CD14-positive monocyte (primary cell): Measurements from ENCODE around the gene SUCLG2. TPM values are rescaled to one million over a fixed set of nuclear protein-coding genes. Genes with fewer than 3 reads are reported as not detected.

Source experiments
- DNase-seq, 3 donors: peaks; one replicate each; pipeline ENCODE4 v3.0.0-alpha.2; 2011 to 2022
- H2AFZ ChIP-seq: 2 replicates; pipeline ENCODE4 v1.6.0; 2012; ENCODE audit warnings: mild to moderate bottlenecking, low read depth, low read length, inconsistent platforms; ENCODE audit not compliant: insufficient read depth, poor library complexity, severe bottlenecking
- H3K27ac ChIP-seq, 2 donors: 1 replicate in 1 of 2; 2 replicates in 1 of 2; pipeline ENCODE4 v1.5.1; 2012 to 2013; ENCODE audit warnings: low read length in 2 of 2, control low read depth in 1 of 2, inconsistent platforms in 1 of 2, low read depth in 1 of 2, mild to moderate bottlenecking in 1 of 2
- H3K27me3 ChIP-seq, 2 donors: one replicate each; pipeline versions ENCODE4 v1.6.0 to v1.6.1; 2011 to 2013; ENCODE audit warnings: low read length in 2 of 2; ENCODE audit not compliant: control insufficient read depth in 2 of 2, insufficient read depth in 2 of 2
- H3K36me3 ChIP-seq, 2 donors: replicated peaks in 1 of 2; 1 replicate in 1 of 2; 2 replicates in 1 of 2; pipeline versions ENCODE4 v1.5.1 to v1.6.1; 2012 to 2013; ENCODE audit warnings: low read length in 2 of 2, control low read depth in 1 of 2, inconsistent platforms in 1 of 2, mild to moderate bottlenecking in 1 of 2; ENCODE audit not compliant: insufficient read depth in 2 of 2, control insufficient read depth in 1 of 2
- H3K4me1 ChIP-seq, 2 donors: 1 replicate in 1 of 2; 2 replicates in 1 of 2; pipeline versions ENCODE4 v1.5.1 to v1.6.1; 2012 to 2013; ENCODE audit warnings: low read length in 2 of 2, control low read depth in 1 of 2, inconsistent platforms in 1 of 2, mild to moderate bottlenecking in 1 of 2, moderate library complexity in 1 of 2; ENCODE audit not compliant: insufficient read depth in 2 of 2, control insufficient read depth in 1 of 2
- H3K4me2 ChIP-seq: replicated peaks from 2 replicates; pipeline ENCODE3; 2012; ENCODE audit warnings: low read length, moderate library complexity, mild to moderate bottlenecking; ENCODE audit not compliant: poor library complexity, severe bottlenecking; ENCODE audit errors: extremely low read depth
- H3K4me3 ChIP-seq, 3 experiments: fragments of 200-600 bp in 1 of 3; sonication (generic) in 1 of 3; replicated peaks in 1 of 3; 1 replicate in 2 of 3; 2 replicates in 1 of 3; pipeline ENCODE4 v1.5.1; 2011 to 2013; ENCODE audit warnings: low read length in 3 of 3, mild to moderate bottlenecking in 3 of 3, control low read depth in 2 of 3, low read depth in 2 of 3, inconsistent platforms in 1 of 3, moderate library complexity in 1 of 3
- H3K79me2 ChIP-seq: 2 replicates; pipeline ENCODE4 v1.6.0; 2012; ENCODE audit warnings: mild to moderate bottlenecking, control low read depth, inconsistent platforms, low read length, moderate library complexity; ENCODE audit not compliant: insufficient read depth
- H3K9ac ChIP-seq: 2 replicates; pipeline ENCODE4 v1.6.0; 2017; ENCODE audit warnings: low read length, mild to moderate bottlenecking; ENCODE audit not compliant: insufficient read depth, poor library complexity, severe bottlenecking
- H3K9me3 ChIP-seq, 2 donors: replicated peaks in 1 of 2; 1 replicate in 1 of 2; 2 replicates in 1 of 2; pipeline versions ENCODE4 v1.5.1 to v1.6.1; 2012 to 2013; ENCODE audit warnings: low read length in 2 of 2, control low read depth in 1 of 2; ENCODE audit not compliant: control insufficient read depth in 1 of 2, insufficient read depth in 1 of 2
- H4K20me1 ChIP-seq: 2 replicates; pipeline ENCODE4 v1.6.0; 2012; ENCODE audit warnings: mild to moderate bottlenecking, low read length, control low read depth, moderate library complexity; ENCODE audit not compliant: insufficient read depth
- H3K27ac Mint-ChIP-seq, 7 donors: one replicate each; pipeline ENCODE4 v1.8.0; 2020; ENCODE audit warnings: mild to moderate bottlenecking in 7 of 7, mixed read lengths in 7 of 7, moderate library complexity in 6 of 7, inconsistent platforms in 2 of 7
- H3K27me3 Mint-ChIP-seq, 3 donors: one replicate each; pipeline ENCODE4 v1.8.0; 2021 to 2022; ENCODE audit warnings: low read depth in 3 of 3, mild to moderate bottlenecking in 3 of 3, mixed read lengths in 3 of 3, moderate library complexity in 3 of 3, inconsistent platforms in 1 of 3
- H3K36me3 Mint-ChIP-seq, 2 donors: one replicate each; pipeline ENCODE4 v1.8.0; 2020; ENCODE audit warnings: mixed read lengths in 2 of 2, inconsistent platforms in 1 of 2, mild to moderate bottlenecking in 1 of 2
- H3K4me1 Mint-ChIP-seq: one replicate; pipeline ENCODE4 v1.8.0; 2020; ENCODE audit warnings: mild to moderate bottlenecking, mixed read lengths
- H3K4me3 Mint-ChIP-seq, 2 donors: one replicate each; pipeline ENCODE4 v1.8.0; 2020; ENCODE audit warnings: mild to moderate bottlenecking in 2 of 2, mixed read lengths in 2 of 2, moderate library complexity in 1 of 2
- H3K9me3 Mint-ChIP-seq, 7 donors: one replicate each; pipeline ENCODE4 v1.8.0; 2020 to 2022; ENCODE audit warnings: mixed read lengths in 7 of 7, mild to moderate bottlenecking in 6 of 7, moderate library complexity in 6 of 7, inconsistent platforms in 2 of 7
- WGBS: methylation state at CpG from one replicate; pipeline ENCODE4 v1.1.5; 2013; ENCODE audit warnings: missing lambda C conversion rate; ENCODE audit not compliant: insufficient coverage; 5-methylcytosine and 5-hydroxymethylcytosine counted together
- intact Hi-C, 2 donors: fragments of 100-400 bp; cut with micrococcal nuclease; formaldehyde crosslinking; loops; one replicate each; pipeline versions ENCODE4 v1.15.0 to v1.15.1; 2023
- polyA plus RNA-seq, 3 donors: library from polyadenylated mRNA; depleted of rRNA in 1 of 3; unstranded in 2 of 3; stranded (reverse) in 1 of 3; fragments of 300-500 nt in 2 of 3; fragments of >200 nt in 1 of 3; fragmentation: Illumina TruSeq in 2 of 3; gene quantifications; 1 replicate in 2 of 3; 2 replicates in 1 of 3; pipeline ENCODE4 v1.2.3, GENCODE V29; 2012 to 2021
- TF ChIP-seq, protein P1 (sequence below): fragments of 200-600 bp; IDR thresholded peaks from one replicate; pipeline ENCODE4 v1.8.0; 2022; ENCODE audit warnings: antibody characterized with exemption, mild to moderate bottlenecking

The SUCLG2 gene
- polyA plus RNA-seq, 3 donors = 10.8 to 37.5 (median 32.9) TPM

DNA sequence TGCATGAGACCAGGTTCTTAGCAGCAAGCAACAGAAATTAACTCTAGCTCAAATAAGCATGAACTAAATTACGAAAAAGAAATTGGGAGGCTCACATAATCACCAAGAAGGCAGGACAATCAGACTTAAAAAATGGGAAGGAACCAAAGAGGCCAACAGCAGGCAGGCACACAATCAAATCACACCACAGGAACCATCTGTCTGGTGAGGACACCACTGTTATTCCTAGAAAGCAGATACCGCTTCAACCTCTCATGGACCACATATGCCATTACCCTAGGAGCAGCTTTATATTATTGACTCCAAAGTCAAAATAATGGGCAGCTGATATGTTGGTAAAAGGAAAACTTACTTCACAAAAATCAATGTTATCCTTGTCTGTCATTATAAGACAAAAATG is 51.6 kb downstream of the SUCLG2 start:
- Histone ChIP-seq H3K27me3 (no peaks in the 10 kb centered on the region), H4K20me1 (peaks cover 15% of the 10 kb centered on the region), H3K36me3 (peaks cover 35 to 53% of the 10 kb centered on the region in 2 donors), H3K9me3 (no peaks in the 10 kb centered on the region), H3K4me2 (no peak overlapping the region), H3K4me1 (no peaks in the 10 kb centered on the region), H3K9ac (no peak overlapping the region), H3K79me2 (no peaks in the 10 kb centered on the region), H2AFZ (no peak overlapping the region), H3K27ac (no peak overlapping the region), H3K4me3 (no peak overlapping the region)
- intact Hi-C loops = no loop called here
- TF ChIP-seq, protein P1, sequence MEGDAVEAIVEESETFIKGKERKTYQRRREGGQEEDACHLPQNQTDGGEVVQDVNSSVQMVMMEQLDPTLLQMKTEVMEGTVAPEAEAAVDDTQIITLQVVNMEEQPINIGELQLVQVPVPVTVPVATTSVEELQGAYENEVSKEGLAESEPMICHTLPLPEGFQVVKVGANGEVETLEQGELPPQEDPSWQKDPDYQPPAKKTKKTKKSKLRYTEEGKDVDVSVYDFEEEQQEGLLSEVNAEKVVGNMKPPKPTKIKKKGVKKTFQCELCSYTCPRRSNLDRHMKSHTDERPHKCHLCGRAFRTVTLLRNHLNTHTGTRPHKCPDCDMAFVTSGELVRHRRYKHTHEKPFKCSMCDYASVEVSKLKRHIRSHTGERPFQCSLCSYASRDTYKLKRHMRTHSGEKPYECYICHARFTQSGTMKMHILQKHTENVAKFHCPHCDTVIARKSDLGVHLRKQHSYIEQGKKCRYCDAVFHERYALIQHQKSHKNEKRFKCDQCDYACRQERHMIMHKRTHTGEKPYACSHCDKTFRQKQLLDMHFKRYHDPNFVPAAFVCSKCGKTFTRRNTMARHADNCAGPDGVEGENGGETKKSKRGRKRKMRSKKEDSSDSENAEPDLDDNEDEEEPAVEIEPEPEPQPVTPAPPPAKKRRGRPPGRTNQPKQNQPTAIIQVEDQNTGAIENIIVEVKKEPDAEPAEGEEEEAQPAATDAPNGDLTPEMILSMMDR = no peak
- peaks cover 0 to 3% (median 2%) of the 10 kb centered on the region in 3 donors for H3K27me3 Mint-ChIP-seq
- H3K27ac Mint-ChIP-seq = peak overlapping the region in 1 of 7 donors; percentile 20
- H3K4me3 Mint-ChIP-seq = no peak overlapping the region
- H3K36me3 Mint-ChIP-seq = peaks cover 60 to 62% of the 10 kb centered on the region in 2 donors
- H3K9me3 Mint-ChIP-seq = no peaks in the 10 kb centered on the region
- no peak for DNase-seq
- WGBS = 17% methylated on average over 1 of the region's 2 CpGs
- H3K4me1 Mint-ChIP-seq = peaks cover 2% of the 10 kb centered on the region

DNA sequence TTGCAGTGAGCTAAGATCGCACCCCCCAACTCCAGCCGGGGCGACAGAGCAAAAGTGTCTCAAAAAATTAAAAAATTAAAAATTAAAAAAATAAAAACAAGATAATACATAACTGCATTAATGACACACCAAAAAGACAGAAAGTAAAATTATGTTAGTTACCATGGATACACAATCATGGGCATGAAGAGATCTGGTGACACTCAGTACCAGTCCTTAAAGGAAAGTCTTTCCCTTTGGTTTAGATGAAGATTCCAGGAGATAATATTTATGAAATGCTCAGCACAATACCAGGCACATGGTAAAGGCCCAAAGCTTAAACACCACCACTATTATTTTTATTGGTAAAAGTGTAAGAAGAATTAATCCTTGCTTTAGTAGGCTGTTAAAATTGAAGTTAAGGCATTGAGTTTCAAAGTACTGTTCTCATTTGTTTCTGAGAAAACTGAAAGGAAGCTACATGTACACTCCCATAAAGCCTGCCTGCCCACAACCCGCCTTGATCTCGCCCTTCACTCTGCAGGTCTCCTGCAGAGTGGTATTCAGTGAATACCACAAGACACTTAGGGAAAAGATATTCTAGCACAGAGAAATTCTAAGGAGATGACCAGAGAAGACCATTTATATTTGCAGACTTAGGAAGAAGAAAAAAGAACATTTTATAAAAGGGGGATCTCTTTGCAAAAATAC is 52.3 kb downstream of the SUCLG2 start:
- peaks cover 27 to 45% of the 10 kb centered on the region in 2 donors for H3K36me3 ChIP-seq
- no peaks in the 10 kb centered on the region for H3K79me2 ChIP-seq
- no peak overlapping the region for H3K9ac ChIP-seq
- intact Hi-C loops = no loop called here
- Mint-ChIP-seq H3K36me3 (peaks cover 55 to 61% of the 10 kb centered on the region in 2 donors), H3K4me3 (no peak overlapping the region), H3K9me3 (no peaks in the 10 kb centered on the region), H3K27ac (no peak overlapping the region), H3K4me1 (peaks cover 2% of the 10 kb centered on the region), H3K27me3 (peaks cover 0 to 3% (median 2%) of the 10 kb centered on the region in 3 donors)
- no CpG with 5 or more reads among the region's 5 CpGs for WGBS
- H3K27ac ChIP-seq = no peak overlapping the region
- H3K4me2 ChIP-seq = no peak overlapping the region
- no peak overlapping the region for H3K4me3 ChIP-seq
- no peak for DNase-seq
- no peaks in the 10 kb centered on the region for H3K4me1 ChIP-seq
- peaks cover 15% of the 10 kb centered on the region for H4K20me1 ChIP-seq
- H3K27me3 ChIP-seq = no peaks in the 10 kb centered on the region
- TF ChIP-seq, protein P1 = no peak
- no peaks in the 10 kb centered on the region for H3K9me3 ChIP-seq
- no peak overlapping the region for H2AFZ ChIP-seq
